ENCODE results near the gene FARP1.

DNA sequence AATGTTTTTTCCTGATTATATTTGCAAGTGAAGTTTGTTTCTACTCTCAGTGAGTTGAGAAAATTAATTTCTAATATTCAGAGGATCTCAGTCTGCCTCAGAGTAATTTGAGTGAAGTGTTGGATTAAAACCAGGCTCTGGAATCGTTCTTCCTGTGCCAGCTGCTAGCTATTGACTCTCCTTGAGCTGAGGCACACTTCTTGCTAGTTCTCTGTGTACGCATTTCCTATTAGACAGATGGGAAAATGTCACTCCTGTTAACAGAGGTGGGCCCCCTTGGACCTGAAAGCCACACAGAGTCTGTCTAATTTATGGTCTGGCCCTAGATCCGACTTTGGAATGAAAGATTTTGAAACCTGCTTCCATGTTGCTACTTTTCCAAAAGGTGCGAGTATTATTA lies 141.8 kb downstream of the FARP1 start:
- TF ChIP-seq CREB1 (IDR thresholded peaks at IDR 0.05) (no peak), EZH2 (IDR thresholded peaks at IDR 0.05; ENCODE audit: low read depth, low read length, severe bottlenecking) (no peak), GABPA (IDR thresholded peaks at IDR 0.05; ENCODE audit: borderline replicate concordance, insufficient read depth, low read length) (no peak)
- TF ChIP-seq, protein P1, sequence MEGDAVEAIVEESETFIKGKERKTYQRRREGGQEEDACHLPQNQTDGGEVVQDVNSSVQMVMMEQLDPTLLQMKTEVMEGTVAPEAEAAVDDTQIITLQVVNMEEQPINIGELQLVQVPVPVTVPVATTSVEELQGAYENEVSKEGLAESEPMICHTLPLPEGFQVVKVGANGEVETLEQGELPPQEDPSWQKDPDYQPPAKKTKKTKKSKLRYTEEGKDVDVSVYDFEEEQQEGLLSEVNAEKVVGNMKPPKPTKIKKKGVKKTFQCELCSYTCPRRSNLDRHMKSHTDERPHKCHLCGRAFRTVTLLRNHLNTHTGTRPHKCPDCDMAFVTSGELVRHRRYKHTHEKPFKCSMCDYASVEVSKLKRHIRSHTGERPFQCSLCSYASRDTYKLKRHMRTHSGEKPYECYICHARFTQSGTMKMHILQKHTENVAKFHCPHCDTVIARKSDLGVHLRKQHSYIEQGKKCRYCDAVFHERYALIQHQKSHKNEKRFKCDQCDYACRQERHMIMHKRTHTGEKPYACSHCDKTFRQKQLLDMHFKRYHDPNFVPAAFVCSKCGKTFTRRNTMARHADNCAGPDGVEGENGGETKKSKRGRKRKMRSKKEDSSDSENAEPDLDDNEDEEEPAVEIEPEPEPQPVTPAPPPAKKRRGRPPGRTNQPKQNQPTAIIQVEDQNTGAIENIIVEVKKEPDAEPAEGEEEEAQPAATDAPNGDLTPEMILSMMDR (IDR thresholded peaks at IDR 0.05; ENCODE audit: control extremely low read depth in 1 of 3, insufficient read depth in 1 of 3, low read depth in 1 of 3, low read length in 3 of 3) = no peak

Measured in H1 (cell line).